WTC11 (cell line): ENCODE results near the gene ZNF804B.

Experiments used
- ETV6 ChIP-seq: sonication (generic); formaldehyde crosslinking; IDR thresholded peaks from 2 replicates; pipeline ENCODE4 v1.8.1; 2022; ENCODE audit warnings: mild to moderate bottlenecking, missing genetic modification reagents
- TF ChIP-seq, protein P1 (sequence below): fragments of 200-600 bp; IDR thresholded peaks from 2 replicates; pipeline ENCODE4 v1.8.0; 2022; ENCODE audit warnings: antibody characterized with exemption

DNA sequence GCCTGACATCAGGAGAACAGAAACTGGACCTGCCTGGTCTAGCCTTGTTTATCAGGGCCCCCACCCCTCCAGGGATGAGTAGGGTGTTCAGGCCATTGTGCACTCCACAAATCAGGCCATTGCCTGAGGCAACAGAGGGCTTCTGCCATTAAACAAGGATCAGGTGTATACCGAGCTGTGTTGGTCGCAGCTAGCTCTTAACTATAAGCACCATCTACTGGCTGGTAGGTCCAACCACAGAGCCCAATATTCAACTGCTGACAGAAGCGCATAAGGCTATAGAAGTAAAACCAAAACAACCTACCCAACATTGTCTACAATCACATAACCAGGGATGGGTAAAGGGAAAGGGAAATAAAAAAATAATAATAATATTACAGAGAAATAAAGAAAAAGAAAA is 487.7 kb downstream of the ZNF804B start:
- TF ChIP-seq, protein P1, sequence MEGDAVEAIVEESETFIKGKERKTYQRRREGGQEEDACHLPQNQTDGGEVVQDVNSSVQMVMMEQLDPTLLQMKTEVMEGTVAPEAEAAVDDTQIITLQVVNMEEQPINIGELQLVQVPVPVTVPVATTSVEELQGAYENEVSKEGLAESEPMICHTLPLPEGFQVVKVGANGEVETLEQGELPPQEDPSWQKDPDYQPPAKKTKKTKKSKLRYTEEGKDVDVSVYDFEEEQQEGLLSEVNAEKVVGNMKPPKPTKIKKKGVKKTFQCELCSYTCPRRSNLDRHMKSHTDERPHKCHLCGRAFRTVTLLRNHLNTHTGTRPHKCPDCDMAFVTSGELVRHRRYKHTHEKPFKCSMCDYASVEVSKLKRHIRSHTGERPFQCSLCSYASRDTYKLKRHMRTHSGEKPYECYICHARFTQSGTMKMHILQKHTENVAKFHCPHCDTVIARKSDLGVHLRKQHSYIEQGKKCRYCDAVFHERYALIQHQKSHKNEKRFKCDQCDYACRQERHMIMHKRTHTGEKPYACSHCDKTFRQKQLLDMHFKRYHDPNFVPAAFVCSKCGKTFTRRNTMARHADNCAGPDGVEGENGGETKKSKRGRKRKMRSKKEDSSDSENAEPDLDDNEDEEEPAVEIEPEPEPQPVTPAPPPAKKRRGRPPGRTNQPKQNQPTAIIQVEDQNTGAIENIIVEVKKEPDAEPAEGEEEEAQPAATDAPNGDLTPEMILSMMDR: no peak
- no peak for TF ChIP-seq ETV6 (CRISPR knock-in tag)
